DND-41 (cell line): ENCODE measurements around the gene UPF1.

ENCODE experiments used
- ATAC-seq: fragments of 200-7000 bp; cut with Tn5 transposase; 3 replicates; pipeline ENCODE4 v1.9.1; 2021; ENCODE audit warnings: low read depth; ENCODE audit not compliant: insufficient read depth
- DNase-seq: peaks from one replicate; pipeline ENCODE4 v3.0.0-alpha.2; 2020
- H2AFZ ChIP-seq: 2 replicates; pipeline ENCODE4 v1.6.0; 2012; ENCODE audit warnings: low read depth, low read length
- H3K27ac ChIP-seq: 2 replicates; pipeline ENCODE4 v1.5.1; 2012; ENCODE audit warnings: low read length, inconsistent platforms
- H3K27me3 ChIP-seq: fragments of 200-600 bp; sonication (generic); 2 replicates; pipeline ENCODE4 v1.6.0; 2012; ENCODE audit warnings: low read length, mild to moderate bottlenecking, inconsistent platforms; ENCODE audit not compliant: insufficient read depth, poor library complexity
- H3K36me3 ChIP-seq: 2 replicates; pipeline ENCODE4 v1.5.1; 2012; ENCODE audit warnings: low read length, inconsistent platforms; ENCODE audit not compliant: insufficient read depth
- H3K4me1 ChIP-seq: 2 replicates; pipeline ENCODE4 v1.5.1; 2012; ENCODE audit warnings: mild to moderate bottlenecking, low read length; ENCODE audit not compliant: insufficient read depth
- H3K4me2 ChIP-seq: 2 replicates; pipeline ENCODE4 v1.6.0; 2012; ENCODE audit warnings: mild to moderate bottlenecking, moderate library complexity, low read length, inconsistent platforms; ENCODE audit not compliant: insufficient read depth
- H3K4me3 ChIP-seq, 2 experiments: fragments of 200-600 bp in 1 of 2; shearing (Covaris generic) in 1 of 2; 2 replicates each; pipeline ENCODE4 v1.5.1; 2012 to 2016; ENCODE audit warnings: inconsistent platforms in 2 of 2, low read length in 2 of 2, mild to moderate bottlenecking in 2 of 2, low read depth in 1 of 2, moderate library complexity in 1 of 2
- H3K79me2 ChIP-seq: 2 replicates; pipeline ENCODE4 v1.6.0; 2012; ENCODE audit warnings: low read length, inconsistent platforms; ENCODE audit not compliant: insufficient read depth
- H3K9ac ChIP-seq: 2 replicates; pipeline ENCODE4 v1.6.0; 2012; ENCODE audit warnings: low read depth, mild to moderate bottlenecking, inconsistent platforms, low read length, moderate library complexity
- H3K9me3 ChIP-seq: 2 replicates; pipeline ENCODE4 v1.5.1; 2012; ENCODE audit warnings: low read length, moderate library complexity, mild to moderate bottlenecking, inconsistent platforms; ENCODE audit not compliant: insufficient read depth, severe bottlenecking
- H4K20me1 ChIP-seq: 2 replicates; pipeline ENCODE4 v1.6.0; 2012; ENCODE audit warnings: low read length; ENCODE audit not compliant: insufficient read depth
- CTCF ChIP-seq: IDR thresholded peaks from 2 replicates; pipeline ENCODE4 v1.5.1; 2012; ENCODE audit warnings: borderline replicate concordance, low read length, moderate library complexity, mild to moderate bottlenecking; ENCODE audit not compliant: poor library complexity, severe bottlenecking; ENCODE audit errors: extremely low read depth
- EZH2 ChIP-seq: IDR thresholded peaks from 3 replicates; pipeline ENCODE4 v1.6.1; 2012; ENCODE audit warnings: borderline replicate concordance, low read depth, mild to moderate bottlenecking, moderate library complexity, low read length, inconsistent platforms; ENCODE audit not compliant: severe bottlenecking

Gene UPF1

GRCh38 chr19:18858906-18859646, 27.3 kb downstream of the UPF1 start:
- no peak overlapping the region for H3K4me2 ChIP-seq
- no peak for DNase-seq
- H3K4me3 ChIP-seq: no peak overlapping the region
- H2AFZ ChIP-seq: no peak overlapping the region
- no peak for ATAC-seq
- H4K20me1 ChIP-seq: peaks cover 91% of the 10 kb centered on the region
- no peak overlapping the region for H3K27ac ChIP-seq
- H3K79me2 ChIP-seq: peaks cover 12% of the 10 kb centered on the region; the same call in 1 of the 2 replicates
- peaks cover 100% of the 10 kb centered on the region for H3K36me3 ChIP-seq
- H3K27me3 ChIP-seq: no peaks in the 10 kb centered on the region
- no peaks in the 10 kb centered on the region for H3K4me1 ChIP-seq
- TF ChIP-seq EZH2: no peak
- TF ChIP-seq CTCF: no peak
- H3K9ac ChIP-seq: no peak overlapping the region
- no peaks in the 10 kb centered on the region for H3K9me3 ChIP-seq

GRCh38 chr19:18859676-18860301, 28.0 kb downstream of the UPF1 start:
- no peak for TF ChIP-seq CTCF
- no peaks in the 10 kb centered on the region for H3K9me3 ChIP-seq
- ATAC-seq (no peak), DNase-seq (no peak)
- peaks cover 100% of the 10 kb centered on the region for H3K36me3 ChIP-seq
- H3K27ac ChIP-seq: no peak overlapping the region
- H3K79me2 ChIP-seq: peaks cover 14% of the 10 kb centered on the region; the same call in 1 of the 2 replicates
- H3K27me3 ChIP-seq: no peaks in the 10 kb centered on the region
- no peak overlapping the region for H3K4me3 ChIP-seq
- no peak overlapping the region for H2AFZ ChIP-seq
- H3K9ac ChIP-seq: no peak overlapping the region
- no peak overlapping the region for H3K4me2 ChIP-seq
- H3K4me1 ChIP-seq: no peaks in the 10 kb centered on the region
- H4K20me1 ChIP-seq: peaks cover 85% of the 10 kb centered on the region

GRCh38 chr19:18860302-18860700, 28.5 kb downstream of the UPF1 start:
- Histone ChIP-seq H3K79me2 (peaks cover 11% of the 10 kb centered on the region; the same call in 1 of the 2 replicates), H3K9me3 (no peaks in the 10 kb centered on the region), H3K9ac (no peak overlapping the region), H3K27me3 (no peaks in the 10 kb centered on the region), H3K4me1 (no peaks in the 10 kb centered on the region), H3K4me2 (no peak overlapping the region), H2AFZ (no peak overlapping the region), H4K20me1 (peaks cover 86% of the 10 kb centered on the region), H3K4me3 (no peak overlapping the region), H3K27ac (no peak overlapping the region), H3K36me3 (peaks cover 100% of the 10 kb centered on the region)
- TF ChIP-seq EZH2: no peak
- TF ChIP-seq CTCF: no peak
- DNase-seq: no peak
- ATAC-seq: no peak
